ENCODE results near the gene EPN2.
"Not testable (repeated sequence)": the region's sequence is repeated elsewhere in the genome, so short reads cannot be mapped to it uniquely, and the experiment has no call there.

EPN2 gene

GRCh38 chr17:19345486-19346350 lies 108.6 kb downstream of the EPN2 start:
- no peak for DNase-seq (ENCODE audit: low spot score)
- ChIA-PET CTCF (no interaction called here), POLR2A (ENCODE audit: low non-redundant PET) (no interaction called here)
- TF ChIP-seq CTCF (conservative IDR thresholded peaks at IDR 0.05; ENCODE audit: low read depth), result no peak
- H3K27ac ChIP-seq, result peak overlapping the region; percentile 89

DNA sequence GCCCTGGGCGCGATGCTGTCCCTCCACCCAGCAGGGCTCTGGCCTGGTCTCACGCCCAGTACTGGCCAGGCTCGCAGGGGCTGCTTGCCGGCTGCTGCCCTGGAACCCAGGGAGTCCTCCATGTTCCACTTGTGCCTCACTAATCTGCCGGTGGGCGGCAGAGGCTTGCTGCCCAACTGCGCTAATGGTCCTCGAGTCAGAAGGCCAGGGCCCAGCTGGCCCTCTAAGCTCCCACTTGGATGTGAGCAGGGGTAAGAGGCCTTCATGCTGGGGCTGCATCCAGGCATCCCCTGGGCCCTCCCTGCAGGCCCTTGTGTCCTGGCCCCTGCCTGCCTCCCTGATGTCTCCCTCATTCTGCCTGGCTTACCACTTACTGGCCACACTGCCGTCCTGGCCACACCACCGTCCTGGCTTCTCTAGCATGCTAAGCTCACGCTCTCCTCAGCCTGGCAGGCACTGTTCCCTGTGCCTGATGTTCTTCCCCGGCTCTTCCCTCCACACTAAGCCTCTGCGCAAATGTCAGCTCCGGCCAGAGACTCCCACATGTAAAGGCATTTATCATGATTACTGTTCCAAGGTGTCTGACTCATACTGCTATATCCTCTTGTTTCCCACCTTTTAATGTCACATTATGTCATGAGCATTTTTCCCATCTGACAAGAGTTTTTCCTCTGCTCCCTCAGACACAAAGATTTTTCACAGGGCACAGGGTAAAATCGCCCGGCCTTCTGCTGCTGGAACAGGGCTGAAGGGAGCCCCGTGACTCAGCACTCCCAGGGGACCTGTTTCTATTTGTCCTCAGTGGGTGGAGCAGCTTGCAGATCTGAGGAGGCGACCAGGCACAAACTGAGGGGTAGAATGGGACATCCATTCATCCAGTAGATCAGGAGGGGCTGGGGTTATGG lies 109.4 kb downstream of the EPN2 start:
- peak overlapping the region; percentile 89 for H3K27ac ChIP-seq
- DNase-seq (ENCODE audit: low spot score), result peak; percentile 47
- ChIA-PET CTCF (interaction anchor here (0.6 to 1.0 kb wide), 2 partner anchors 16 to 527 kb away, joined by 3 to 4 read pairs; partner anchors contain the start of gene B9D1), POLR2A (ENCODE audit: low non-redundant PET) (no interaction called here)
- TF ChIP-seq CTCF (conservative IDR thresholded peaks at IDR 0.05; ENCODE audit: low read depth), result no peak

DNA sequence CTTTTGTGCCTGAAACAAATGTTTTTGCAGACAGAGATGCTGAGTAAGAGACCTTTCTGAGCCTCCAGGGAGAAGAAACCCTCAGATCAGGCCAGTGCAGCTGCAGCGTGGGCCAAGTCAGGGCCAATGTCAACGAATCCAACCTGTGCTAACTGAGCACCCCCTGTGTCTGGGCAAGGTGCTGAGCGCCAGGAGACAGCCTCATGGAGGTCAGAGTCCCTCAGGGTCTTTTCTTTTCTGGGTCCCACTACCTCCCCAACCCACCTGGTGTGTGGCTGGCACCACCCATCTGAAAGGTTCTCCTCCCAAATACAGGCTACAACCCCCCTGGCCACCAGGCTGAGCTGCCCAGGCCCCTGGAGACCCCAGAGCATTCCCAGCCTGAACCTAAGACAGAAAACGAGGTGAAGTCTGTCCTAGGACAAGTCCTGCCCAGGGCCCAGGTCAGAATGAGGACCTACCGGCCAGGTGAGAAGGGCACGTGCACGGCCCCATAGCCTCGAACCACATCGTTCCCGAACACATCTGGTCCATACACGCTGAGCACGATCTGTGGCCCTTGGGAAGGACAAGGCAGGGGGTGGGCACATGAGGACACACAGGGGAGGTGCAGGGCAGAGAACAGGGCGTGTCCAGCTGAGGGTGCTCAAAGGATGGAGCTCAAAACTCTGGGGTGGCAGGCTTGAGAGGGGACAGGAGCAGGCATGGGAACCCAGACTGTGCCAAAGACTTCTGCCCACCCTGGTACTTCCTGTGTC lies 110.3 kb downstream of the EPN2 start:
- POLR2A ChIA-PET (ENCODE audit: low non-redundant PET), result no interaction called here

GRCh38 chr17:19348081-19348650 lies 111.0 kb downstream of the EPN2 start:
- ChIA-PET CTCF (interaction anchor here (1.0 kb wide), 1 partner anchor 15 kb away, joined by 4 read pairs; the partner anchor contains the start of gene B9D1), POLR2A (ENCODE audit: low non-redundant PET) (no interaction called here)

More for the DNA sequence above, 110.3 kb downstream of the EPN2 start:
- no peak for DNase-seq (ENCODE audit: low spot score)
- TF ChIP-seq CTCF (conservative IDR thresholded peaks at IDR 0.05; ENCODE audit: low read depth), result no peak
- CTCF ChIA-PET, result interaction anchor here (0.6 to 1.0 kb wide), 2 partner anchors 15 to 526 kb away, joined by 3 to 4 read pairs; partner anchors contain the start of gene B9D1
- peak overlapping the region; percentile 89 for H3K27ac ChIP-seq

DNA sequence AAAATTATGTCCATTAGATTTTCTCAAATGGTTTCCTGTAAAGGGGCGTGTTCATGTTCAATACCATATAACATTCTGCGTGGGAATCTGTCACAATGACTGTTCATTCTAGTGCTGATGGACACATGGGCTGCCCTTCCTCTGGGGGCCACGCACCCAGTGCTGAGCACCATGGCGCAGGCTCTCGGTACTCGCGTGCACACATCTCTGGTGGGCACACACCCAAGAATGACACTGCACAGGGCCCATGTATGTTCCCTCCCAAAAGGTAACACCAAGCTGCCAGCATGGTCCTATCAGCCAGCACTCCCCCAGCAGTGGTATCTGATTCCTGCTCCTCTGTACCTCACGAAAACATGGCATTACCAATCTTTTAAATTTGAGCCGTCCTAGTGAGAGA lies 111.6 kb downstream of the EPN2 start:
- peak overlapping the region; percentile 25; the same call in 1 of the 2 replicates for H3K27ac ChIP-seq
- TF ChIP-seq CTCF (conservative IDR thresholded peaks at IDR 0.05; ENCODE audit: low read depth), result no peak
- DNase-seq (ENCODE audit: low spot score), result no peak
- ChIA-PET POLR2A (ENCODE audit: low non-redundant PET) (no interaction called here), CTCF (no interaction called here)

More at GRCh38 chr17:19348081-19348650, 111.0 kb downstream of the EPN2 start:
- H3K27ac ChIP-seq, result peak overlapping the region; percentile 89
- TF ChIP-seq CTCF (conservative IDR thresholded peaks at IDR 0.05; ENCODE audit: low read depth), result no peak
- no peak for DNase-seq (ENCODE audit: low spot score)

DNA sequence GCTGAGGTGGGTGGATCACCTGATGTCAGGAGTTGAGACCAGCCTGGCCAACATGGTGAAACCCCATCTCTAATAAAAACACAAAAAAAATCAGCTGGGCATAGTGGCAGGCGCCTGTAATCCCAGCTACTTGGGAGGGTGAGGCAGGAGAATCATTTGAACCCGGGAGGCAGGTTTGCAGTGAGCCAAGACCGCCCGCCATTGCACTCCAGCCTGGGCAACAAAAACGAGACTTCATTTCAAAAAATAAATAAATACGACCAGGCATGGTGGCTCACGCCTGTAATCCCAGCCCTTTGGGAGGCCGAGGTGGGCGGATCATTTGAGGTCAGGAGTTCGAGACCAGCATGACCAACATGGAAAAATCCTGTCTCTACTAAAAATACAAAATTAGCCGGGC lies 116.2 kb downstream of the EPN2 start:
- H3K27ac ChIP-seq, result peak overlapping the region; percentile 49
- not testable (repeated sequence) for DNase-seq (ENCODE audit: low spot score)
- POLR2A ChIA-PET (ENCODE audit: low non-redundant PET), result interaction anchor here (0.6 kb wide), 2 partner anchors 107 to 1456 kb away, joined by 3 to 6 read pairs; no protein-coding TSS in a partner anchor
- CTCF ChIA-PET, result interaction anchor here (0.7 to 2.1 kb wide), 3 partner anchors 10 to 243 kb away, joined by 3 to 12 read pairs (median 5); partner anchors contain the start of gene B9D1

Data from RWPE1 (cell line).